ENCODE results near the gene OR10G7.
"Not testable (repeated sequence)": the region's sequence is repeated elsewhere in the genome, so short reads cannot be mapped to it uniquely, and the experiment has no call there.

OR10G7 gene

GRCh38 chr11:124039557-124039956, 1.6 kb downstream of the OR10G7 start:
- DNase-seq (ENCODE audit: low spot score) = no peak

DNA sequence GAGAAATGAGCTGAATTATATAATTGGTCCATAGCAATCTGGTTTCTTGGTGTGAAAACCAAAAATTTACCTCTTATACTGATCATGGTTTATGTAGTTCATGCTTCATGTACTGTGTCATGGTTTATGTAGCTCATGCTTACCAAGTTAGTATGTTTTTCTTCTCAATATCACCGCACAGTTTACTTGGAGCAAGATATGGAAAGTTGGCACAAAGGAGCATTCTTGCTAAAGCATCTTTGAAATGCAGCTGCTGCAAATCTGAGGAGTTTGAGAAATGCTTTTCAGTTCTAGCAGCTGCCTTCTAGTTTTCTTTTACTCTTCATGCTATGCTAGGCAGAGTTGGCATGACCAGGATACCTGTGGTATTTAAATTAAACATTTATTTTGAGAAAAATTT, 4.5 kb downstream of the OR10G7 start:
- DNase-seq (ENCODE audit: low spot score) = no peak

DNA sequence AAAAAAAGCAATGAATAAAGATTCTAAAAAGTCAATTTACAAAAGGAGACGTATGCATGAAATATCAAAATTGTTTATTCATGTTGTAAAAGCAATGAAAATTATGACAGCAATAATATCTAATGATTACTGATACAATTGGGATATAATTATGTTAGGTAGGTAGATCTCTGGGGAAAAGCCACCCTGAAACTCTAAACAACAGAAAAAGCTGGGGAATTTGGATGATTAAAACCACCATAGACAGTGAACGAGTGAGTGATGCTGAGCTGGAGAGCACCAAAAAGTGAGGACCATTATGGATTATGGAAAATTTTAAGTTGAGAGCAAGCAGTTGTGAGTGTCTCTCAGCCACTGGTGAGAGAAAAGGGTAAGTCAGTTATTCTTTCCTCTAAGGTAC, 14.6 kb downstream of the OR10G7 start, which contains the start of gene OR10G8:
TSS of gene OR10G8 (plus strand) at position 301 of the 400 bp plus-strand sequence. CDS start 2,825 bp downstream, outside the sequence.
- DNase-seq (ENCODE audit: low spot score) = no peak

GRCh38 chr11:124015837-124016236, 25.3 kb downstream of the OR10G7 start:
- DNase-seq (ENCODE audit: low spot score) = not testable (repeated sequence)

DNA sequence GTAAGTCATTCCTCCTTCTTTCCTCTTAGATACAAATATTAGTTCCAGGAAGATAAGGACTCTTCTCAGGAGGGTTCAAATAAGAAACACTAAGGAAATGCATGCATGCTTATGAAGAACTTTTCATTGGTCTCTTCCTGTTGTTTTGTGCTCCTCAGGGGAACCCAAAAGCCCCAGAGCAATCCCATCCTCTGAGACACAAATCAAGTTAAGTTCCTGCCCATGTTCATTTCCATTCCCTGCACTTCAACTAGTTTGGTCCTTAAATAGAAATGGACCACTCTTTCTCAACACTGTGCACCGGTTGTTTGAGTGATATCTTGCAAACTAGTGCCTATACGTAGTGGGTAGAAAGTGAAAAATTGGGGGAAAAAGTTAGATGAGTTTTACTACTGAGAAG, 28.4 kb downstream of the OR10G7 start, which contains the start of gene OR10G4:
TSS of gene OR10G4 (plus strand) at position 301 of the 400 bp plus-strand sequence. CDS start 2,578 bp downstream, outside the sequence.
- DNase-seq (ENCODE audit: low spot score) = no peak

- no peak for DNase-seq (ENCODE audit: low spot score)
Observed at GRCh38 chr11:123995119-123995518, 46.0 kb downstream of the OR10G7 start, which contains the start of gene OR10G6. Gene OR10G6 (minus strand): TSS chr11:123995161. CDS start chr11:123995161, 0 bp downstream.

Data from AG20443 (cell line).